Uterus (tissue), 4 donors: ENCODE data around the gene RAI1. TPM values are rescaled to one million over a fixed set of nuclear protein-coding genes. Genes with fewer than 3 reads are reported as not detected.

ENCODE experiments used
- DNase-seq, 2 donors: peaks; one replicate each; pipeline ENCODE4 v3.0.0-alpha.2; 2019 to 2020
- H3K27ac ChIP-seq, 2 donors: fragments of 200-600 bp; sonication (generic); 1 replicate in 1 of 2; 2 replicates in 1 of 2; pipeline ENCODE4 v1.5.1; 2016 to 2018
- H3K27me3 ChIP-seq, 2 donors: fragments of 200-600 bp; sonication (generic); one replicate each; pipeline ENCODE4 v1.5.1; 2018 to 2019; ENCODE audit warnings: control low read depth in 1 of 2
- H3K36me3 ChIP-seq, 2 donors: fragments of 200-600 bp; sonication (generic); one replicate each; pipeline ENCODE4 v1.5.1; 2019; ENCODE audit warnings: control low read depth in 1 of 2
- H3K4me1 ChIP-seq, 2 donors: fragments of 200-600 bp; sonication (generic); one replicate each; pipeline ENCODE4 v1.5.1; 2018 to 2019; ENCODE audit warnings: control low read depth in 1 of 2
- H3K4me3 ChIP-seq, 2 donors: fragments of 200-600 bp; sonication (generic); 1 replicate in 1 of 2; 2 replicates in 1 of 2; pipeline ENCODE4 v1.5.1; 2018 to 2019; ENCODE audit warnings: mild to moderate bottlenecking in 1 of 2
- H3K9me3 ChIP-seq, 2 donors: fragments of 200-600 bp; sonication (generic); one replicate each; pipeline ENCODE4 v1.5.1; 2019; ENCODE audit warnings: control low read depth in 1 of 2
- CTCF ChIP-seq, 4 experiments: fragments of 200-600 bp in 2 of 4; fragments of 450-650 bp in 2 of 4; sonication (generic) in 2 of 4; IDR thresholded peaks; one replicate each; pipeline ENCODE4 v1.5.1; 2016 to 2019; ENCODE audit warnings: antibody characterized with exemption in 4 of 4, mild to moderate bottlenecking in 2 of 4, moderate library complexity in 1 of 4
- POLR2A ChIP-seq, 2 donors: fragments of 450-650 bp; IDR thresholded peaks; one replicate each; pipeline ENCODE4 v1.6.1; 2016; ENCODE audit warnings: antibody characterized with exemption in 2 of 2, mild to moderate bottlenecking in 1 of 2, moderate library complexity in 1 of 2
- intact Hi-C: fragments of 100-400 bp; cut with DNase I; formaldehyde crosslinking; loops from one replicate; pipeline ENCODE4 v1.15.1; 2023; ENCODE audit warnings: low total_unique reads
- total RNA-seq, 4 donors: library from RNA; depleted of rRNA in 3 of 4; stranded (reverse); fragments of >200 nt in 3 of 4; gene quantifications; one replicate each; pipeline versions ENCODE4 v1.1.0 to v1.2.4, GENCODE V29; 2014 to 2023
- donor health status: DM: yes; HTN: yes; CAD: no.

The RAI1 gene
- total RNA-seq, 4 donors from 2014 or later: 10.0 to 66.1 (median 15.3) TPM

- no peak overlapping the region for H3K4me3 ChIP-seq
- H3K27ac ChIP-seq: no peak overlapping the region
- intact Hi-C loops: no loop called here
- no peak for DNase-seq
- H3K27me3 ChIP-seq: no peaks in the 10 kb centered on the region
- peaks cover 34 to 40% of the 10 kb centered on the region in 2 donors for H3K4me1 ChIP-seq
- no peaks in the 10 kb centered on the region for H3K9me3 ChIP-seq
- no peaks in the 10 kb centered on the region for H3K36me3 ChIP-seq
- TF ChIP-seq POLR2A (IDR thresholded peaks at IDR 0.05): no peak
- no peak for TF ChIP-seq CTCF (IDR thresholded peaks at IDR 0.05)
Measured at GRCh38 chr17:17742688-17743390, 61.6 kb downstream of the RAI1 start.

GRCh38 chr17:17743391-17744112 lies 62.3 kb downstream of the RAI1 start:
- Histone ChIP-seq H3K27ac (no peak overlapping the region), H3K4me1 (peaks cover 27 to 33% of the 10 kb centered on the region in 2 donors), H3K9me3 (no peaks in the 10 kb centered on the region), H3K27me3 (no peaks in the 10 kb centered on the region), H3K4me3 (no peak overlapping the region), H3K36me3 (no peaks in the 10 kb centered on the region)
- DNase-seq: no peak
- intact Hi-C loops: no loop called here
- TF ChIP-seq CTCF (IDR thresholded peaks at IDR 0.05): no peak

GRCh38 chr17:17744116-17744515 lies 62.9 kb downstream of the RAI1 start:
- Histone ChIP-seq H3K4me3 (no peak overlapping the region), H3K9me3 (no peaks in the 10 kb centered on the region), H3K27me3 (no peaks in the 10 kb centered on the region), H3K27ac (no peak overlapping the region), H3K36me3 (no peaks in the 10 kb centered on the region), H3K4me1 (peaks cover 21 to 27% of the 10 kb centered on the region in 2 donors)
- no peak for TF ChIP-seq CTCF (IDR thresholded peaks at IDR 0.05)
- no peak for TF ChIP-seq POLR2A (IDR thresholded peaks at IDR 0.05)
- intact Hi-C loops: no loop called here
- DNase-seq: no peak

- intact Hi-C loops: no loop called here
- TF ChIP-seq POLR2A (IDR thresholded peaks at IDR 0.05) (no peak), CTCF (IDR thresholded peaks at IDR 0.05) (no peak)
Measured at GRCh38 chr17:17745476-17746455, 64.5 kb downstream of the RAI1 start.

More at GRCh38 chr17:17745476-17746455, 64.5 kb downstream of the RAI1 start:
- H3K4me1 ChIP-seq: peaks cover 7 to 13% of the 10 kb centered on the region in 2 donors
- H3K36me3 ChIP-seq: no peaks in the 10 kb centered on the region
- no peaks in the 10 kb centered on the region for H3K27me3 ChIP-seq
- H3K27ac ChIP-seq: peak overlapping the region in 1 of 2 donors; percentile 9
- H3K4me3 ChIP-seq: no peak overlapping the region
- H3K9me3 ChIP-seq: no peaks in the 10 kb centered on the region
- DNase-seq: no peak
